ENCODE data around the gene TMCO1.
"Not testable (repeated sequence)": the region's sequence is repeated elsewhere in the genome, so short reads cannot be mapped to it uniquely, and the experiment has no call there.

TMCO1 gene

DNA sequence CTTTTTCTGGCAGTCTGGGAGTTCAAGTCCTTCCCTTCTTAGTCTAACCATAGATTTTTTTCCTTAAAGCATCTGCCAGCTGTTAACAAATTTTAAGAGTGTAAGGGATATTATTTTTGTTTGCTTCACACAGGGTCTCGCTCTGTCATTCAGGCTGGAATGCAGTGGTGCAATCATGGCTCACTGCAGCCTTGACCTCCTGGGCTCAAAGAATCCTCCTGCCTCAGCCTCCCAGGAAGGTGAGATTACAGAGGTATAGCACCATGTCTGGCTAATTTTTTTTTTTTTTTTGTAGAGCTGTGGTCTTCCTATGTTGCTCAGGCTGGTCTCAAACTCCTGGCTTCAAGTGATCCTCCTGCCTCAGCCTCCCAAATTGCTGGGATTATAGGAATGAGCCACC, 23.8 kb downstream of the TMCO1 start:
- DNase-seq (ENCODE audit: low read depth) = not testable (repeated sequence)

DNA sequence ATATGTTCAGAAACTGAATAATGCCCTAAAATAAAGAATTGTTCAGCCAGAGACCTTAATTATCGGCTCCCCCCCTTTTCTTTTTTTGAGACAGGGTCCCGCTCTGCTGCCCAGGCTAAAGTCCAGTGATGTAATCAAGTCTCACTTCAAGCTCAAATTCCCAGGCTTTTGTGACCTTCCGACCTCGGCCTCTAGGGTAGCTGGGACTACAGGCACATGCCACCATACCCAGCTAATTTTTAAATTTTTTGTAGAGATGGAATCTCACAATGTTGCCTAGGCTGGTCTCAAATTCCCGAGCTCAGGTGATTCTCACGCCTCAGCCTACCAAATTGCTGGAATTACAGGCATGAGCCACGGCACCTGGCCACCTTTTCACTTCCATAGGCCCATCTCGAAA, 26.5 kb downstream of the TMCO1 start:
- DNase-seq (ENCODE audit: low read depth) = no peak

DNA sequence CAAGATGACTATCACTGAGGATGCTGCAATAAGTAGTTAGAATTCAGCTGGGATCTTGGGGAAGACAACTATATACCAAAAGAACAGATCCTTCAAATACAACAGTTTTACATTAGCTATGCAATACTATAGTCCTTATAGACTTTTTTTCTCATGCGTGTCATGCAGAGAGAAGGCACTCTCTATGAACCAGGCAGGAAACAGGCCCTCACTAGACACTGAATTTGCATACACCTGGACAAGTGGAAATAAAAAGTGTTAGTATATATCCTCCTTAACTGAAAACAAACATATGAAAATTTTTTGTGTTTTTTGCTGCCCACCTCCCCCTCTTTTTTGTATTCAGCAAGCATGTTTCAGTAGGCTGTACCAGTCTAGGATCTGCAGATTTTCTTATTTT, 29.9 kb downstream of the TMCO1 start:
- DNase-seq (ENCODE audit: low read depth) = no peak

DNA sequence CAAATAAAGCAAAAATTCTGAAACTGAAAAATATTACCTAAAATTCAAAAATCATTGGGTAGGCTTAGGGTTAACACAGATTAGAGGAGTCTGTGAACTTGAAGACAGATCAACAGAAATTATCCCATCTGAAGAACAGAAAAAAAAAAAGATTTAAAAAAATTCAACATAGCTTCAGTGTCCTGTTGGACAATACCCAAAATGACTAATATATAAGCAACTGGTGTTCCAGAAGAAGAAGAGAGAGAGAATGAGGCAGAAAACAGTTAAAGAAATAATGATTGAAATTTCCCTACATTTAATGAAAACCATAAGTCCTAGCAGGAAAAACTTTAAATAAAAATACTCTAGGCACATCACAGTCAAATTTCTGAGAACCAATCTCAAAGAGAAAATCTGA, 31.5 kb downstream of the TMCO1 start:
- DNase-seq (ENCODE audit: low read depth) = no peak

DNA sequence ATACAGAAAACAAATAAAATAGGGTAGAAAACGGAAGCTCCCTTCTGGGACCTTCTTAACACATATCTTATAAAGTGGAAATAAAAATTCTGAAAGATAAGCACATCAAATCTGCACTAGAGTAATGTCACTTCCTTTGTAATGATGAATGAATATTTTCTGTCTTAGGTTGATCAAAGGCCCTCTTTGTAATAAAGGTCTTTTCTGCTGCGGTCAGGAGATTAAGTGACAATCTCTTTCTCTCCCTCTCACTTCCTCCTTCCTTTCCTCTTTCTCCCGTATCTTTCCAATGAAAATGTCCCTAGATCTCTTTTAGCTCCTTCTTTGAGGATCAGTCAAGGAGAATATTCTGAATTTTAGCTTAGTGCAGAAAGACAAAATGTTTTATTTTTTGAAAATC, 33.8 kb downstream of the TMCO1 start:
- no peak for DNase-seq (ENCODE audit: low read depth)

DNA sequence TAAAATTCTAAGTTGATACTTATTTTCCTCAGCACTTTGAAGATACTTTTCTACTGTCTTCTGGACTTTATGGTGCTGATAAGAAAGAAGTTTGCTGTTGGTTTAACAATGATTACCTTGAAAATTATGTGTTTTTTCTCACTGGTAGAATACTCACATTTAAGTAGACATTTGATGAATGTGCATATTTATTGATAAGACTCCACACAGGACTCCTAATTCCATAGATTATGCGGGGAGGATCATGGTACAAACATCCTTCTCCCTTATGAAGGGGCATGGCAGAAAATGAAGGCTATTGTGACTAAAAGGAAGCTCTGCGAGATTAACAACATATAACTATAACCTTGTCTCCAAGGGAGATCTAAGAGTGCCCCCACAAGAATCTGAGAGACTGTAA, 41.8 kb downstream of the TMCO1 start:
- no peak for DNase-seq (ENCODE audit: low read depth)

DNA sequence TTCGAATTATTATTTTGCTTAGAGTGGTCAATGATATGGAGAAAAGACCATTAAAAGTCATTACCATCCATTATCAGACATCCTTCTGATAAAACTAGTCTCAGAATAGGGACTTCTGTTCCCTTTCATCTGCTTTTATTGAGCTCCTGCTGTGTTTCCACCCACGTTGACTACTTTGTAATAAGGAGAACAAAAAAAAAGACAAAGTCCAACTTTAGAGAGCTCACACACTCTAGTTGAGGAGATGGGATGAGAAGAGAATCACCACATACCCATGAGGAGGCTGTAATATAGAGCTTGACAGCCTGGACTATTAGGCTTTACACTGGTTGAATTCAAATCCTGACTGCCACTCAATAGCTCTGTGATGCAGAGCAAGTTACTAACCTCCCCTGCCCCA, 42.5 kb downstream of the TMCO1 start:
- DNase-seq (ENCODE audit: low read depth) = no peak

DNA sequence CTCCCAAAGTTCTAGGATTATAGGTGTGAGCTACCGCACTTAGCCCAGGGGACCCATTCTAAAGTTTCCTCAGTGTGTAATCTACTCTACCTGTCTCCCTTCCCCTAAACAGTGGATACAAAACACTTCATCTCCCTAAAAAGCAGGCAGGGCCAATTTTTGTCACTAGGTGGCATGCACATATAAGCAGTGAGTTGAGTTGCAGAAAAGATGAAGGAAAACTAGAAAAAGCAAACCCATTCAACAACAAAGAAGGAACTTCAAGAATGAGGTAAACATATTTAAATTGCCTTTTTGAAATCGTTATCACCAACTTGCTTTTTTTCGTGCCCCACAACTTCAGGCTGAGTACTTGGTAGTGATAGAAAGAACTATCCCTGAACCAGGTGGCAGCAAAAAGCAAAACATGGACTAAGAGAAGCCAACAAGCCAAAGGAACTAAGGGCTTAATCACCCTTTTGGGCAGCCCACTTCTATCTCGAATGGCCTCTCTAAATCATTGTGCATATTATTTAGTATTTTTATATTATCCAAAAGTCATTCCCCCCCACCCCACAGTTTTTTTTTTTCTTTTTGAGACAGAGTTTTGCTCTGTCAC, 50.7 kb downstream of the TMCO1 start:
- no peak for DNase-seq (ENCODE audit: low read depth)

DNA sequence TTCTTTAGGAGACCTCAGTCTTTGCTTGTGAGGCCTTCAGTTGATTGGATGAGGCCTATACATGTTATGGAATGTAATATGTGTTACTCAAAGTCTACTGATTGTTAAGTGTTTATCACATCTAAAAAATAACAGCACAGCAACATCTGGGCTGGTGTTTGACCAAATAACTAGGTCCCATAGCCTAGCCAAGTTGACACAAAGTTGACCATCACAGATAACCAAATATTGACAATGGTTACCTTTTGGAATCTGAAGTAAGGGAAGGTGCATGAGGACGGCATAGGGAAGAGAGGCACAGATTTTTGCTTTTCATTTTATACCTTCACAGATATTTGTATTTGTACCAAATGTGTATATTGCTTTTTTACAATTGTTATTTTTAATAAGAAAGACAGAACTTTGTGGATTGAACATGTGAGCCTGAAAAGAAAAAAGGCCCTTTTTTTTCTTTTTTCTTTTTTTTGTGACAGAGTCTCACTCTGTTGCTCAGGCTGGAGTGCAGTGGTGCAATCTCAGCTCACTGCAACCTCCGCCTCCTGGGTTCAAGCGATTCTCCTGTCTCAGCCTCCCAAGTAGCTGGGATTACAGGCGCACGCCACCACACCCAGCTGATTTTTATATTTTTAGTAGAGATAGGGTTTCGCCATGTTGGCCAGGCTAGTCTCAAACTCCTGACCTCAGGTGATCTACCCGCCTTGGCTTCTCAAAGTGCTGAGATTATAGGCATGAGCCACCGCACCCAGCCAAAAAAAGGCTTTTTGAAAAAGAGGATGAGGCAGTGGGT, 52.2 kb downstream of the TMCO1 start:
- not testable (repeated sequence) for DNase-seq (ENCODE audit: low read depth)

DNA sequence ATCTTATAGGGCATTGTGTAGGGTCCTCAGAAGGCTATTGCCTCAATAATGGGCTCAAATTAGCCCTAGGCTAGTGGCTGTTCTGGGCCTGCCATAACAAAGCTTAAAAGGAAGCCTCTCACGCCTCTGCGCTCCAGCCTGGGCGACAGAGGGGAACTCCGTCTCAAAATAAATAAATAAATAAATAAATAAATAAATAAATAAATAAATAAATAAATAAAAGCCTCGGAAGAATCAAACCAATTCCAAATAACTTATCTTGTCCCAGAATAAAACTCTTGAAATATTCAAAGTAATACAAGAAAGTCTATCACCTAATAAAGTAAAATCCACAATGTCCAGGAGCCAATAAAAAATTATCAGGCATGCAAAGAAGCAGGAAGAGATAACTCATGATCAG, 55.9 kb downstream of the TMCO1 start:
- no peak for DNase-seq (ENCODE audit: low read depth)

DNA sequence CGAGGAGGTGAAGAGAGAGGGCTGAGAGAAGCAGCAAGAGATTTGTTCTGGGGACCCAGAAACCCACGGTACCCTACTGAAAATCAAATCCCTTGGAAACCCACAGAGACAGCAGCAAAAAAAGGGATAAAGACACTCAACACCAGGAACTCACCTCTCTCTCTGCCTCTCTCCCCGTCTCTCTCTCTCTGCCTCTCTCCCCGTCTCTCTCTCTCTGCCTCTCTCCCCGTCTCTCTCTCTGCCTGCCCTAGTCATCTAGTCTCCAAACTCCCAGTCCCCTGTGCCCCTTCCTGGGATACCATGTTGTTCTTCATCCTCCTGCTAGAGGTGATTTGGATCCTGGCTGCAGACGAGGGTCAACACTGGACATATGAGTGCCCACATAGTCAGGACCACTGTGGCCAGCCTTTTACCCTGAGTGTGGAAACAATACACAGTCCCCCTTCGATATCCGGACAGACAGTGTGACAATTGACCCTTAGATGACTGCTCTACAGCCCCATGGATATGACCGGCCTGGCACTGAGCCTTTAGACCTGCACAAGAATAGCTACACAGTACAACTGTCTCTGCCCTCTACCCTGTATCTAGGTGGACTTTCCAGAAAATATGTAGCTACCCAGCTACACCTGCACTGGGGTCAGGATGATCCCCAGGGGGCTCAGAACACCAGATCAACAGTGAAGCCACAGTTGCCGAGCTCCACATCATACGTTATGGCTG, 60.5 kb downstream of the TMCO1 start:
- no peak for DNase-seq (ENCODE audit: low read depth)

DNA sequence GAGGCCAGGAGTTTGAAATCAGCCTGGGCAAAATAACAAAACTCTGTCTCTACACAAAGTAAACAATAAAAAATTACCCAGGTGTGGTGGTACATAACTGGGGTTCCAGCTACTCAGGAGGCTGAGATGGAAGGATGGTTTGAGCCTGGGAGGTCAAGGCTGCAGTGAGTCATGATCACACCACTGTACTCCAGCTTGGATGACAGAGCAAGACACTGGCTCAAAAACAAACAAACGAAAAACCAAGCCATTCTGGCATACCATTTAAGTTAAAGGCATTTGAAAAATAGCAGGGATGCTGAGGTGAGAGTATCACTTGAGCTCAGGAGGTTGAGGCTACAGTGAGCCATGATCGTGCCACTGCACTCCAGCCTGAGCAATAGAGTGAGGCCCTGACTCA, 65.0 kb downstream of the TMCO1 start:
- no peak for DNase-seq (ENCODE audit: low read depth)

DNA sequence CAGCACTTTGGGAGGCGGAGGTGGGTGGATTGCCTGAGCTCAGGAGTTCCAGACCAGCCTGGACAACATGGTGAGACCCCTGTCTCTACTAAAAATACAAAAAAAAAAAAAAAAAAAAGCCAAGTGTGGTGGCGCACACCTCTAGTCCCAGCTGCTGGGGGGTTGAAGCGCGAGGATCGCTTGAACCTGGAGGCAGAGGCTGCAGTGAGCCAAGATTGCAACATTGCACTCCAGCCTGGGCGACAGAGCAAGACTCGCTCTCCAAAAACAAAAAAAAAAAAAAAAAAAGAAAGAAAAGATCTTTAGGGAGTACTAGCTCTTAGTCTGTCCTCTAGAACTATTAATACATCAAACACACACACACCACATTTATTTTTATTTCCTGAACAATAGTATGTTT, 66.7 kb downstream of the TMCO1 start:
- DNase-seq (ENCODE audit: low read depth) = not testable (repeated sequence)

DNA sequence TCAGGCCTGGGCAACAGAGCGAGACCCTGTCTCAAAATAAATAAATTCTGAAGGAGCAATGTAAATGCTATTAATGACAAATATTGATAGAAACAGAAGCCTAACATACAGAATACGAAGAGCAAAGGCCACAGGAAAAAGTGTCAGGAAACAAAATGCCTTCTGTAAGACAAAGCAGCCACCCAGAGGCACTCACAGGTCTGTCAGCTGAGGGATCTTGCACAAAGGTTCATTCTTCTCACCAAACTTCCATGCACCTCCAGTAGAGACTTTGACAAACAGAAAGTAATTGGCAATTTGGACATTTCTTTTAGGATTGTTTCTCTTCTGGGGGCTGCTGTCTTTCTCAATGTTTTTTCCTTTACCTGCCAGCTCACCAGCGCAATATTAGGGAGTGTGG, 69.1 kb downstream of the TMCO1 start:
- DNase-seq (ENCODE audit: low read depth) = no peak

DNA sequence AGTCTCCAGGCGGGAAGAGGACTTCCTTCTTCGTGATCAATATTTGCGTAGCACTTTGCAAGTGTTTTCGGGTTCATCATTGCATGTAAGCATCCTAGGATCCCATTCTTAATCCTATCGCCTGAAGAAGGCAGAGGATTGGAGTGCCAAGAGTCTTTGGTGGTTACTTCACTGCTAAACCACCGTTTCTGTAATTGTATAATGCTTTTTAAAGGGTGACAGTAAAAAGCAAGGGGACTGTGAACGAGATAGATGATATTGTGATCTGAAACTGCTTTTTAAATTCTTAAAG, 70.0 kb downstream of the TMCO1 start:
- no peak for DNase-seq (ENCODE audit: low read depth)

DNA sequence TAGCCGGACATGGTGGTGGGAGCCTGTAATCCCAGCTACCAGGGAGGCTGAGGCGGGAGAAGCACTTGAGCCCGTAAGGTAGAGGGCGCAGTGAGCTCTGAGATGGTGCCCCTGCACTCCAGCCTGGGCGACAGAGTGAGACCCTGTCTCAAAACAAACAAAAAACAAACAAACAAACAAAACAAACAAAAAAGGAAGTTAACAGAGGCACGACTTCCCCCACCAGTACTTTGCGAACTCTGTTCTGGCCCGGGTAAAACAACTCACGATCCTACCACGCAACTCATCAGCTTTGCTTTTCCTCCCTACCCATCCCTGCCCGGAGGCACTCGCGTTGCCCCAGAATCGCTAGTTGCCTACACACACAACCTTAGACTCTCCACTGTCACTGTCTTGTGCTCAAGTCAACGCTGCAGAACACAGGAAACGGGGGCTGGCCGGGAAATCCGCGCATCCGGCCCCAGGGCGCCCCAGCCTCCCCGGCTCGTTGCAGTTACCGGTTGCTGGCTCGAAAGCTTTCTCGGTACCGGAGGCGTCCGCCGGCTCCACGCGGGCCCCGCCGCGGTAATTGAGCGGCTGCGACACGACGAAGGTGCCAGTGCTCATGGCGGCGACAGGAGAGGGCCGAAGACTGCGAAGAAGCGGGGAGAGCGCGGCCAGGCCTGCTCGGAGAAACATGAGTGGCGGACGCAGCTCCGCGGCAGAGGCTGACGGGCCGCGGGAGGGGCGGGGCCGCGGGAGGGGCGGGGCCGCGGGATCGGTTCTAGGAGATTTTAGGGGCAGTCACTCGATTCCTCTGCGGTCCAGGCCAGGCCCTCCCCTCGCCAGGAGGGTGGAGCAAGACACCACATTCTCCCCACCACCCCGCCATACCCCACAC, 70.5 kb downstream of the TMCO1 start, which contains the start of gene ALDH9A1:
TSS of gene ALDH9A1 (minus strand) at position 682 of the 880 bp plus-strand sequence. CDS start at position 678, 4 bp downstream.
- peak; percentile 74 for DNase-seq (ENCODE audit: low read depth)

DNA sequence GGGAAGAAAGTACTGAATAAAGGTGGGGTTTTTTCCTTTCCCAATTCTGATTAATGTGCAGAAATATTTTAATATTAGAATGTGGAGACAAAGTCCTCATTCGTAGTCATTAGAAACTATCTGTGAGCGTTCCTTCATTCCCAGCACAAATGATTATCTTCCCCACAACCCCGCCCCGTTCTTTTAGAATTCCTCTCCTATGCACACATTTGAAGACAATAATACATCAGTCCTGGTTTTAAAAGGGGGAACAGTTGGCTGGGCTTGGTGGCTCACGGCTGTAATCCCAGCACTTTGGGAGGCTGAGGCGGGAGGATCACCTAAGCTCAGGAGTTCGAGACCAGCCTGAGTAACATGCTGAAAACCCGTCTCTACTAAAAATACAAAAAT, 71.2 kb downstream of the TMCO1 start:
- DNase-seq (ENCODE audit: low read depth) = no peak

DNA sequence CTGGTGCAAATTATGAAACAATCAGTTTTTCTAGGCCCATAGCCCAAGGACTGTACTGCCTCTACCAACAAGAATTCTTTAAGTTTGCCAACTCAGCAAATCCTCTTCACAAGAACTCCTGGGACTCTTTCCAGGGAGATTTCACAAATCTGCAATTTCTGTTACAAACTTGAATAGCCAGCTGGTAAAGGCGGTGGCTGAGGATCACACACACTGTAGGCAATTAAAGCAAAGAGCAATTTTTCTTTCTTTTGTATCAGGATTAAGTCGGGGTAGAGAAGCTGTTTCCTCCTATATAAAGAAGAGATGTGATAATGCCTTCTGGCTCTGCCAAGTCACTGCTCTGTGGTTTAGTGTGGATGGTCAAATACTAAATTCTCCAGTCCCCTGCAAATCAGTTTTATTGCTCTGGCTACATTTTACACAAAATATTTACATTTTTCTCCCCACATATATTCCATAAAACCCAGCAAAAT, 72.0 kb downstream of the TMCO1 start:
- DNase-seq (ENCODE audit: low read depth) = no peak

DNA sequence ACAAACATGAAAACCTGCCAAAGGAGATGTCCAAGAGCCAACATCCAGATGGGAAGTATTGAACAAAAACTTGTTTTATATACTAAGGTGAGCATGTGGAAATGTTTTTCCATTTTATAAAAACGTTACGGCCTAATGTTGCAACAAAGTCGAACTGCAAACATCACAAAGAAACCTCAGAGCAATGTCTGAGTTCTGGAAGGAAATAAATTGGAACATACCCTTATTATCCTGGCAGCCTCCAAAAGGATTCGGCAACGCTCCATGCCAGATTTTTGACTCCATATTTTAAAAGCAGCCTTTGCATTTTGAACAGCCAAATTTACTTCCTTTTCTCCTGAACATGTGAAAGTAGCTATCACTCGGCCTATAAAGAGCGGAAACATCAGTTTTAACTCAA, 73.6 kb downstream of the TMCO1 start:
- DNase-seq (ENCODE audit: low read depth) = no peak

DNA sequence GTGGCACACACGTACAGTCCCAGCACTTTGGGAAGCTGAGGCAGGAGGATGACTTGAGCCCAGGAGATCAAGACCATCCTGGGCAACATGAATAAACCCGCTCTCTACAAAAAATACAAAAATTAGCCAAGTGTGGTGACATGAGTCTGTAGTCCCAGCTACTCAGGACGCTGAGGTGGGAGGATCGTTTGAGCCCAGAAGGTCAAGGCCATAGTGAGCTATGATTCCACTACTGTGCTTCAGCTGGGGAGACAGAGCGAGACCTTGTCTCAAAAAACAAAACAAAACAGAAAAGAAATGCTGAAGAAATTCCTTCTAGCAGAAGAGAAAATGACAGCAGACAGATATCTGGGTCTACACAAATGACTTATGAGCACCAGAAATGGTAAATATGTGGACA, 80.6 kb downstream of the TMCO1 start:
- no peak for DNase-seq (ENCODE audit: low read depth)

DNA sequence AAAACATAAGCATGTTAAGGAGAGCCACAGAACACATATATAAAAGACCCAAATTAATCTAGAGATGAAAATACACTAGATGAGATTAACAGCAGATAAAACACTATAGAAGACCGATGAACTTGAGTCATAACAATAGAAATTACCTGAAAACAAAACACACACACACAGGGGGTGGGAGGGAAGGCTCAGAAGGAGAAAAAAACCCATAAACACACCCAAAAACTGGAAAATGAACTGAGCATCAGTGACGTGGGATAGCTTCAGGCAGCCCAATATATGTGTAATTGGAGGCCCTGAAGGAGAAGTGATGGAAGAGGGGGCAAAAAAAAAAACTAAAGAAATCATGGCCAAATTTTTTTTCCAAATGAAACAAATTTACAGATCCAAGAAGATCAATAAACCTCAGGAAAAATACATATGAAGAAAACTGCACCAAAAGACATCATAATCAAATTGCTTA, 81.7 kb downstream of the TMCO1 start:
- no peak for DNase-seq (ENCODE audit: low read depth)

All from stimulated activated CD4-positive, alpha-beta T cell treated with anti-CD3 and anti-CD28 coated beads, Interleukin-2, amount 100 ng/mL, for 4 hours (primary cell).